ENCODE results near the gene ANKRD28.

The ANKRD28 gene

DNA sequence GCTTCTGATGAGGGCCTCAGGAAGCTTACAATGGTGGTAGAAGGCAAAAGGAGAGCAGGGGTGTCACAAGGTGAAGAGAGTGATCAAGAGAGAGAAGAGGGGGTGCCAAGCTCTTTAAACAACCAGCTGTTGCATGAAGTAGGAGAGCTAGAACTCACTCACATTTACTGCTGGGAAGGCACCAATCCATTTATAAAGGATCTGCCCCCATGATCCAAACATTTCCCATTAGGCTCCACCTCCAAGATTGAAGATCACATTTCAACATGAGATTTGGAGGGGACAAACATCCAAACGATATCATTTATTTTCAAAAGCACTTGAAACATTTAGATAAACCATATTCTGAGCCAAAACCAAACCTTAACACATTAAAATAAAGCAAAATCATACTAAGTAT is 26.3 kb downstream of the ANKRD28 start:
- H3K27me3 ChIP-seq (ENCODE audit: control insufficient read depth in 1 of 2, insufficient read depth in 2 of 2, low read length in 2 of 2): no peaks in the 10 kb centered on the region
- H3K9ac ChIP-seq (ENCODE audit: low read length in 2 of 2): no peak overlapping the region
- H3K4me1 ChIP-seq (ENCODE audit: control insufficient read depth, insufficient read depth, low read length): no peaks in the 10 kb centered on the region
- no peaks in the 10 kb centered on the region for H3K9me3 ChIP-seq (ENCODE audit: control insufficient read depth in 2 of 2, low read length in 2 of 2)
- H3K27ac ChIP-seq (ENCODE audit: low read length): no peak overlapping the region
- H3K36me3 ChIP-seq (ENCODE audit: control insufficient read depth in 2 of 2, insufficient read depth in 2 of 2, low read length in 2 of 2): no peaks in the 10 kb centered on the region
- H3K4me3 ChIP-seq (ENCODE audit: low read length in 2 of 2): no peak overlapping the region

DNA sequence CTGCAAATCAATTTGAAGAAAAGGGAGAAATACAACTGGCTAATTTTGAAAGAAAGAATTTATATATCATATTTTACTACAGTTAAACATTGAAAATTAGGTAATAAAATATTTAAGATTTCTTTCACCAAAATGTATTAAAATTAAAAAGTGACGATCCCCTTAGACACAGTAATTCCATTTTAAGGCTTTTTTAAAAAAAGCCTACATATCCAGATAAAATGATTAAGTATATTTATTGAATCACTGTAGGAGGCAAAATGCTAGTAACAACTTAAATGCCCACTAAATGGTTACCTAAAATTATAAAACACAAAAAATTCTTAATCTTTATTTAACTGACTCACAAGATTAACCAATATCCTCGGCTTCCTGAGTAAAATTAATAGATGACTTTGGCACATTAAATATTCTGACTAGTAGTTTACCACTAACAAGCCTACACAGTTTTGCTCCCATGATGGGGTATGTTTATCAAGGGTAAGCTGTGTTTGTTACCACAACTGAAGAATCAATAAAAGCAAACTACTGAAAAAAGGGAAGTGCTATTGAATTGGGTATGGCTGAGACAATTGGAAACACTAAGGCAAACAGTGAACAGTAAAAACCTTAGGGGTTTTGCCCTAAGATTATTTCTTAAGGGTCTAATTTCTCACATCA is 28.4 kb downstream of the ANKRD28 start:
- Histone ChIP-seq H3K9ac (ENCODE audit: low read length in 2 of 2) (no peak overlapping the region), H3K4me3 (ENCODE audit: low read length in 2 of 2) (no peak overlapping the region), H3K36me3 (ENCODE audit: control insufficient read depth in 2 of 2, insufficient read depth in 2 of 2, low read length in 2 of 2) (no peaks in the 10 kb centered on the region), H3K4me1 (ENCODE audit: control insufficient read depth, insufficient read depth, low read length) (no peaks in the 10 kb centered on the region), H3K9me3 (ENCODE audit: control insufficient read depth in 2 of 2, low read length in 2 of 2) (no peaks in the 10 kb centered on the region), H3K27me3 (ENCODE audit: control insufficient read depth in 1 of 2, insufficient read depth in 2 of 2, low read length in 2 of 2) (no peaks in the 10 kb centered on the region), H3K27ac (ENCODE audit: low read length) (no peak overlapping the region)

DNA sequence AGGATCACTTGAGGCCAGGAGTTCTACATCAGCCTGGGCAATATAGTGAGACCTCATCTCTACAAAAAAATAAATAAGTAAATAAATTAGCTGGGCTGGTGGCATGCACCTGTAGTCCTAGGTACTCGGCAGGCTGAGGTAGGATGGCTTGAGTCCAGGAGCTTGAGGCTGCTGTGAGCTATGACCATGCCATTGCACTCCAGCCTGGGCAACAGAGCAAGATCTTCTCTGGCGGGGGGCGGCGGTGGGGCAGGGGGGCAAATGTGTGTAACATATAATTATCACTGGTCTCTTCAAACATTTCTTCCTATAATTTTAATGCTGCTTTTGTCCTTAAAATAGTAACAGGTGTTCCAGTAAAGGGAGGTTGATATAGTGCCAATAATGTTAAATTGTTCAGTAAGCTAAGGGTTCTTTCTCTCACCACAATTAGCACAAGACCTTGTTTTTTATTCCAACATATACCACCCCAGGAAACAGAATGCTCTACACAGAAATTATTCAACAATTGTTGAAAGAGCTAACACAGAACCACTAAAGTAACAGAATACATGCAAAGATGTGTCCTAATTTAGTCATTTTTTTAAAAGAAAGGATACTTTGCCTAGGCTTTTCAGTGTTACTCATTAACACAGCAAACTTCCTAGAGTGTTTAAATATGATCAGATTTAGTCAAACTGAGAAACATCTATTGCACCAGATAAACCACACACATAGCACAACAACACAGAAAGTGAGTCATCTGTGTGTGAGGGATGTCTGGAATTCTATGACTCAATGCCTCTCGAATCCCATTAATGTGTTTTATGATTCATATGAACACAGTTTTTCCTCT is 29.1 kb downstream of the ANKRD28 start:
- Histone ChIP-seq H3K9ac (ENCODE audit: low read length in 2 of 2) (peak overlapping the region in 1 of 2 donors; percentile 20), H3K27me3 (ENCODE audit: control insufficient read depth in 1 of 2, insufficient read depth in 2 of 2, low read length in 2 of 2) (no peaks in the 10 kb centered on the region), H3K9me3 (ENCODE audit: control insufficient read depth in 2 of 2, low read length in 2 of 2) (no peaks in the 10 kb centered on the region), H3K4me3 (ENCODE audit: low read length in 2 of 2) (no peak overlapping the region), H3K27ac (ENCODE audit: low read length) (no peak overlapping the region), H3K36me3 (ENCODE audit: control insufficient read depth in 2 of 2, insufficient read depth in 2 of 2, low read length in 2 of 2) (no peaks in the 10 kb centered on the region), H3K4me1 (ENCODE audit: control insufficient read depth, insufficient read depth, low read length) (no peaks in the 10 kb centered on the region)

DNA sequence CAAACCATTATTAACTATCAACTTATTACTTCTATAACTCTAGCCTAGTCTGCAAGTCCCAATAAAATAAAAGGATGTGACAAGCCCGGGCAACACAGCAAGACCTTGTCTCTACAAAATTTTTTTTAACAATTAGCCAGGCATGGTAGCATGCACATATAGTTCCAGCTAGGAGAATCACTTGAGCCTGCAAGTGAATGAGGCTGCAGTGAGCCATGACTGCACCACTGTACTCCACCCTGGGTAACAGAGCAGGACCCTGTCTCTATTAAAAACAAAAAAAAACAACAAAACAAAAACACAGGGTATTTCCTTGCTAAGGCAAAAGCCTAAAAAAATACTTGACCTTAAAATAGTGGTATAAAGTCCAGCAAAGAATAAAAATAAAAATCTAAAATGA is 31.4 kb downstream of the ANKRD28 start:
- H3K9ac ChIP-seq (ENCODE audit: low read length in 2 of 2): no peak overlapping the region
- H3K9me3 ChIP-seq (ENCODE audit: control insufficient read depth in 2 of 2, low read length in 2 of 2): no peaks in the 10 kb centered on the region
- no peak overlapping the region for H3K27ac ChIP-seq (ENCODE audit: low read length)

DNA sequence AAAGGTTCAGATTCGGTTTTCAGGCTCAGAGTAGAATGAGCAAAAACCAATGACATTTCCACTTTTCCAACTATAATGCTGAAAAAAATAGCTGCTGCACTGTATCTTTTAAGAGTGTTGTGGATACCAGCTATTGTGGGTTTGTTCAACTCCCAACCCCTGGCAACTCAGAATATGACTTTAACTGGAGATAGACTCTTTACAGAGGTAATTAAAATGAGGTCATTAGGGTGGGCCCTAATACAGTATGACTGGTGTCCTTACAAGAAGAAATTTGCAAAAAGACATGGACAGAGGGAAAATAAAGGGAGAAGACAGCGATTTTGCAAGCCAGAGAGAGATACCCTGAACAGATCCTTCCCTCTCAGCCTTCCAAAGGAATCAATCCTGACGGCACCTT is 39.5 kb downstream of the ANKRD28 start:
- Histone ChIP-seq H3K27me3 (ENCODE audit: control insufficient read depth in 1 of 2, insufficient read depth in 2 of 2, low read length in 2 of 2) (no peaks in the 10 kb centered on the region), H3K9me3 (ENCODE audit: control insufficient read depth in 2 of 2, low read length in 2 of 2) (no peaks in the 10 kb centered on the region), H3K4me1 (ENCODE audit: control insufficient read depth, insufficient read depth, low read length) (no peaks in the 10 kb centered on the region), H3K9ac (ENCODE audit: low read length in 2 of 2) (no peak overlapping the region), H3K4me3 (ENCODE audit: low read length in 2 of 2) (no peak overlapping the region), H3K36me3 (ENCODE audit: control insufficient read depth in 2 of 2, insufficient read depth in 2 of 2, low read length in 2 of 2) (no peaks in the 10 kb centered on the region), H3K27ac (ENCODE audit: low read length) (no peak overlapping the region)

More for the DNA sequence above, 31.4 kb downstream of the ANKRD28 start:
- Histone ChIP-seq H3K36me3 (ENCODE audit: control insufficient read depth in 2 of 2, insufficient read depth in 2 of 2, low read length in 2 of 2) (no peaks in the 10 kb centered on the region), H3K4me3 (ENCODE audit: low read length in 2 of 2) (no peak overlapping the region), H3K4me1 (ENCODE audit: control insufficient read depth, insufficient read depth, low read length) (no peaks in the 10 kb centered on the region), H3K27me3 (ENCODE audit: control insufficient read depth in 1 of 2, insufficient read depth in 2 of 2, low read length in 2 of 2) (no peaks in the 10 kb centered on the region)

DNA sequence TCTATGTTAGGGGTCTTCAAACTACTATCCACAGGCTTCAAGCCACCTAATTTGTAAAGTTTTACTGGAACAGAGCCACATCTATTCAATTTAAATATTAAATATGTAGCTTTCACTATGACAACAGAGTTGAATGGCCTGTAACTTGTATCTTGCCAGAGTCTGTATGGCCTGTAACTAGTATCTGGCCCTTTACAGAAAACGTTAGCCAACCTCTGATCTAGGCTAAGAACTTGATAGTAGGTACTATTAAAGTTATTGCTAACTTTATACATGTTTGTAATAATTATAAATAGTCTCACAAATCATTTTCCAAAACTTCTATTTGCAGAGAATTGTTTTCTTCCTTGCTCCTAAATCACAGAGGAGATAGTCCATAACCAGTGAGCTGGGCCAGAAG is 40.0 kb downstream of the ANKRD28 start:
- H3K9me3 ChIP-seq (ENCODE audit: control insufficient read depth in 2 of 2, low read length in 2 of 2): no peaks in the 10 kb centered on the region

DNA sequence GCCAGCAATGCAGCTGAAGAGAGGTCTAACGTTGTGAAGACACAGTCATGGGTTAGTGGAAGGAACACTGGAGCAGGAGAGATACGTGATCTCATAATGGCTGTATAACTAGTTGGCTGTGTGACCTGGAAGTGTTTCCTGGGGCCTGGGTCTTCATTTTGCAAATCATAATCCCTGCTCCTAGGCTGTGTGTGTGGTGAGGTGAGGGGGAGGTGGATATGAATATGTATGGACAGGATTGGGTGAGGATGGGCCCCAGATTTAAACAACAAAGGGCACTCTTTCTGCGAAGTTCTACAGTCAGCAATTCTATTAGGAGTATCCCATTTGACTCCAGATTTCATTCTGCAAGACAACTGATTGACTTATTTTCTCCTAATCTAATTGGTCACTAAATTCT is 41.3 kb downstream of the ANKRD28 start:
- no peak overlapping the region for H3K9ac ChIP-seq (ENCODE audit: low read length in 2 of 2)
- H3K4me1 ChIP-seq (ENCODE audit: control insufficient read depth, insufficient read depth, low read length): no peaks in the 10 kb centered on the region
- no peak overlapping the region for H3K27ac ChIP-seq (ENCODE audit: low read length)
- H3K36me3 ChIP-seq (ENCODE audit: control insufficient read depth in 2 of 2, insufficient read depth in 2 of 2, low read length in 2 of 2): no peaks in the 10 kb centered on the region
- no peaks in the 10 kb centered on the region for H3K27me3 ChIP-seq (ENCODE audit: control insufficient read depth in 1 of 2, insufficient read depth in 2 of 2, low read length in 2 of 2)
- no peaks in the 10 kb centered on the region for H3K9me3 ChIP-seq (ENCODE audit: control insufficient read depth in 2 of 2, low read length in 2 of 2)
- H3K4me3 ChIP-seq (ENCODE audit: low read length in 2 of 2): no peak overlapping the region

More for the DNA sequence above, 40.0 kb downstream of the ANKRD28 start:
- no peaks in the 10 kb centered on the region for H3K4me1 ChIP-seq (ENCODE audit: control insufficient read depth, insufficient read depth, low read length)
- no peak overlapping the region for H3K9ac ChIP-seq (ENCODE audit: low read length in 2 of 2)
- no peaks in the 10 kb centered on the region for H3K27me3 ChIP-seq (ENCODE audit: control insufficient read depth in 1 of 2, insufficient read depth in 2 of 2, low read length in 2 of 2)
- H3K36me3 ChIP-seq (ENCODE audit: control insufficient read depth in 2 of 2, insufficient read depth in 2 of 2, low read length in 2 of 2): no peaks in the 10 kb centered on the region
- H3K27ac ChIP-seq (ENCODE audit: low read length): no peak overlapping the region
- H3K4me3 ChIP-seq (ENCODE audit: low read length in 2 of 2): no peak overlapping the region

DNA sequence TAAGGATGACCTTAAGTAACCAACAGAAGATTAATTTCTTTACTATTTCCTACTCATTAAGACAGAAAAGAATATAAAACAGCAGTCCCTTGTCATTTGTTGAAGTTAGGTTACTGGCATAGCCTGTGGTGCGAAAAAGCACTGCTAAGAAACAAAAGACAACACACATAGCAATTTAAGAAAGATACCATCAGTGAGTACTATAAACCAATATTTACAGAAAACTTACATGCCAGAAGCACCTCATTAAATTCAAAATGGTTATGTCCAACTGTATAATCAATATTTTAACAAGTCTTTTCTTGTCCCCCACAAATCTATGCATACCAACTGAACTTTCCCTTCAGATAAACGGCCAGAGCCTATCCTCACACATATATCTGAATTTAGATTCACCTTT is 42.0 kb downstream of the ANKRD28 start:
- no peak overlapping the region for H3K27ac ChIP-seq (ENCODE audit: low read length)
- no peaks in the 10 kb centered on the region for H3K27me3 ChIP-seq (ENCODE audit: control insufficient read depth in 1 of 2, insufficient read depth in 2 of 2, low read length in 2 of 2)
- no peaks in the 10 kb centered on the region for H3K4me1 ChIP-seq (ENCODE audit: control insufficient read depth, insufficient read depth, low read length)
- H3K36me3 ChIP-seq (ENCODE audit: control insufficient read depth in 2 of 2, insufficient read depth in 2 of 2, low read length in 2 of 2): no peaks in the 10 kb centered on the region
- H3K9ac ChIP-seq (ENCODE audit: low read length in 2 of 2): no peak overlapping the region
- no peaks in the 10 kb centered on the region for H3K9me3 ChIP-seq (ENCODE audit: control insufficient read depth in 2 of 2, low read length in 2 of 2)
- H3K4me3 ChIP-seq (ENCODE audit: low read length in 2 of 2): no peak overlapping the region

DNA sequence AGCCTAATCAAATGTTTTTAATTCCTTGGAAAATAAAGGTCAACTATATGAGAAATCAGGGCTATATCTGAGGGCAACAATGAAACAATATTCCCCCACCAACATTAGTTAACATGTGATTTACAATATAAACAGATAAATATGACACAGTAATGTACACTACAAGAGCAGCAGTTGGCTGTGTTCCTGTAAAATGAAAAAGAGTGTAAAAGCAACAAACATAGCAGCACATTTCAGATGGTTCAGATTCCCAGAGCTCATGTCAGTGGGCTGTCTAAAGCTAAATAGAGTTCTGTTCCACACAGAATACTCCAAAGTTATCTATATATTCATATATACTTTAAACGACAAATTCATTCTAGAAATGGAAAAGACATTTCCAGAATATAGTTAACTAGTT is 42.6 kb downstream of the ANKRD28 start:
- H3K27me3 ChIP-seq (ENCODE audit: control insufficient read depth in 1 of 2, insufficient read depth in 2 of 2, low read length in 2 of 2): no peaks in the 10 kb centered on the region
- no peaks in the 10 kb centered on the region for H3K36me3 ChIP-seq (ENCODE audit: control insufficient read depth in 2 of 2, insufficient read depth in 2 of 2, low read length in 2 of 2)
- no peak overlapping the region for H3K4me3 ChIP-seq (ENCODE audit: low read length in 2 of 2)
- H3K9me3 ChIP-seq (ENCODE audit: control insufficient read depth in 2 of 2, low read length in 2 of 2): no peaks in the 10 kb centered on the region
- H3K9ac ChIP-seq (ENCODE audit: low read length in 2 of 2): no peak overlapping the region
- H3K4me1 ChIP-seq (ENCODE audit: control insufficient read depth, insufficient read depth, low read length): no peaks in the 10 kb centered on the region
- H3K27ac ChIP-seq (ENCODE audit: low read length): no peak overlapping the region

DNA sequence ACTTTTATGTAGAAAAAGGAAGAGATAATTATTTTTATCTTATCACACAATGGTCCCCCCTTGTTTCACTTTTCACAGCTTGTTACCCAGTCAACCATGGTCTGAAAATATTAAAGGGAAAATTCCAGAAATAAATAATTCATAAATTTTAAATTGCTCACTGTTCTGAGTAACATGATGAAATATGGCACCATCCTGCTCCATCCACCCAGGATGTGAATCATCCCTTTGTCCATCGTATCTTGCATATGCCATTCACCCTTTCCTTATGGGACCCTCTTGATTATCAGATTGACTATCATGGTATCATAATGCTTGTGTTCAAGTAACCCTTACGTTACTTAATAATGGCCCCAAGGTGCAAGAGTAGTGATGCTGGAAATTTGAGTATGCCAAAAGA is 43.7 kb downstream of the ANKRD28 start:
- Histone ChIP-seq H3K36me3 (ENCODE audit: control insufficient read depth in 2 of 2, insufficient read depth in 2 of 2, low read length in 2 of 2) (no peaks in the 10 kb centered on the region), H3K4me3 (ENCODE audit: low read length in 2 of 2) (no peak overlapping the region), H3K9ac (ENCODE audit: low read length in 2 of 2) (no peak overlapping the region), H3K27ac (ENCODE audit: low read length) (no peak overlapping the region), H3K27me3 (ENCODE audit: control insufficient read depth in 1 of 2, insufficient read depth in 2 of 2, low read length in 2 of 2) (no peaks in the 10 kb centered on the region), H3K9me3 (ENCODE audit: control insufficient read depth in 2 of 2, low read length in 2 of 2) (no peaks in the 10 kb centered on the region), H3K4me1 (ENCODE audit: control insufficient read depth, insufficient read depth, low read length) (no peaks in the 10 kb centered on the region)

Data from stomach smooth muscle (tissue), 2 donors.